Keratinocyte (primary cell): ENCODE measurements around the gene DENND2C. TPM values are rescaled to one million over a fixed set of nuclear protein-coding genes. Genes with fewer than 3 reads are reported as not detected.
A peak's percentile ranks its signal among the peaks of the same experiment; 100 is the strongest.

Experiments
- DNase-seq: peaks from one replicate; pipeline ENCODE4 v3.0.0-alpha.2; 2011; ENCODE audit warnings: low read depth, missing footprints, low spot score
- FAIRE-seq: peaks from 2 replicates; lab custom pipeline; 2011; peaks lifted over from hg19 to GRCh38; lab: Jason Lieb, UNC
- H2AFZ ChIP-seq: 2 replicates; pipeline ENCODE4 v1.6.0; 2012; ENCODE audit warnings: low read length, control low read depth, inconsistent platforms; ENCODE audit not compliant: control insufficient read depth
- H3K27ac ChIP-seq: 2 replicates; pipeline ENCODE4 v1.5.1; 2011; ENCODE audit warnings: low read length; ENCODE audit not compliant: control insufficient read depth, insufficient read depth
- H3K27me3 ChIP-seq: 3 replicates; pipeline ENCODE4 v1.6.0; 2011; ENCODE audit warnings: low read length; ENCODE audit not compliant: control insufficient read depth, insufficient read depth; ENCODE audit errors: extremely low read depth
- H3K36me3 ChIP-seq, 2 experiments: 2 replicates in 1 of 2; 3 replicates in 1 of 2; pipeline ENCODE4 v1.5.1; 2011; ENCODE audit warnings: low read length in 2 of 2, mild to moderate bottlenecking in 1 of 2; ENCODE audit not compliant: control insufficient read depth in 2 of 2, insufficient read depth in 2 of 2; ENCODE audit errors: extremely low read depth in 1 of 2
- H3K4me1 ChIP-seq: 3 replicates; pipeline ENCODE4 v1.5.1; 2011; ENCODE audit warnings: low read length; ENCODE audit not compliant: control insufficient read depth, insufficient read depth; ENCODE audit errors: extremely low read depth
- H3K4me2 ChIP-seq: 3 replicates; pipeline ENCODE4 v1.6.0; 2011; ENCODE audit warnings: low read depth, low read length; ENCODE audit not compliant: control insufficient read depth, insufficient read depth; ENCODE audit errors: extremely low read depth
- H3K4me3 ChIP-seq, 3 experiments: fragments of 200-600 bp in 1 of 3; sonication (generic) in 1 of 3; 2 replicates in 2 of 3; 3 replicates in 1 of 3; pipeline ENCODE4 v1.5.1; 2011 to 2016; ENCODE audit warnings: low read length in 3 of 3, mild to moderate bottlenecking in 3 of 3, control low read depth in 2 of 3, inconsistent platforms in 1 of 3, low read depth in 1 of 3, mixed read lengths in 1 of 3, mixed run types in 1 of 3, moderate library complexity in 1 of 3; ENCODE audit not compliant: control insufficient read depth in 2 of 3, insufficient read depth in 2 of 3; ENCODE audit errors: extremely low read depth in 1 of 3
- H3K79me2 ChIP-seq: 2 replicates; pipeline ENCODE4 v1.6.0; 2012; ENCODE audit warnings: low read length; ENCODE audit not compliant: control insufficient read depth, insufficient read depth
- H3K9ac ChIP-seq: 3 replicates; pipeline ENCODE4 v1.6.0; 2011; ENCODE audit warnings: low read length; ENCODE audit not compliant: control insufficient read depth, insufficient read depth; ENCODE audit errors: extremely low read depth
- H3K9me1 ChIP-seq: 3 replicates; pipeline ENCODE4 v1.6.0; 2011; ENCODE audit warnings: low read length; ENCODE audit not compliant: control insufficient read depth, insufficient read depth; ENCODE audit errors: extremely low read depth
- H3K9me3 ChIP-seq: 2 replicates; pipeline ENCODE4 v1.5.1; 2012; ENCODE audit warnings: low read depth, low read length; ENCODE audit not compliant: control insufficient read depth
- H4K20me1 ChIP-seq: 3 replicates; pipeline ENCODE4 v1.6.0; 2011; ENCODE audit warnings: low read length; ENCODE audit not compliant: control insufficient read depth, insufficient read depth; ENCODE audit errors: extremely low read depth
- EZH2 ChIP-seq: IDR thresholded peaks from one replicate; pipeline ENCODE4 v1.6.1; 2012; ENCODE audit warnings: inconsistent platforms, mild to moderate bottlenecking, low read length, moderate library complexity
- dilution Hi-C: fragments of 300-500 bp; cut with MboI; formaldehyde crosslinking; loops from one replicate; pipeline ENCODE4 v1.7.0; 2020; ENCODE audit warnings: low sequenced_read_pairs; ENCODE audit not compliant: extremely low pct_ligation_motif_present
- polyA plus RNA-seq, 5 experiments: library from polyadenylated mRNA; depleted of rRNA in 3 of 5; stranded (reverse) in 3 of 5; stranded (forward) in 1 of 5; unstranded in 1 of 5; fragments of >200 nt; gene quantifications; 1 replicate in 1 of 5; 2 replicates in 3 of 5; 3 replicates in 1 of 5; pipeline versions ENCODE4 v1.2.1 to v1.2.3, GENCODE V29; 2011 to 2012; ENCODE audit warnings: missing spikeins in 2 of 5, low read depth in 1 of 5, low replicate concordance in 1 of 5
- TF ChIP-seq, protein P1 (sequence below), 3 experiments: IDR thresholded peaks in 1 of 3; conservative IDR thresholded peaks in 1 of 3; optimal IDR thresholded peaks in 1 of 3; 2 replicates in 2 of 3; 3 replicates in 1 of 3; pipeline versions ENCODE3 to v1.5.1; 2011; ENCODE audit warnings: low read length in 3 of 3, mild to moderate bottlenecking in 3 of 3, moderate library complexity in 2 of 3, control low read depth in 1 of 3, inconsistent platforms in 1 of 3; ENCODE audit not compliant: insufficient read depth in 2 of 3; ENCODE audit errors: extremely low read depth in 1 of 3

Gene DENND2C
- polyA plus RNA-seq, 1 donor (not counting 4 experiments of a cell fraction or from before 2014, with no cell fraction given), result 9.5 TPM

DNA sequence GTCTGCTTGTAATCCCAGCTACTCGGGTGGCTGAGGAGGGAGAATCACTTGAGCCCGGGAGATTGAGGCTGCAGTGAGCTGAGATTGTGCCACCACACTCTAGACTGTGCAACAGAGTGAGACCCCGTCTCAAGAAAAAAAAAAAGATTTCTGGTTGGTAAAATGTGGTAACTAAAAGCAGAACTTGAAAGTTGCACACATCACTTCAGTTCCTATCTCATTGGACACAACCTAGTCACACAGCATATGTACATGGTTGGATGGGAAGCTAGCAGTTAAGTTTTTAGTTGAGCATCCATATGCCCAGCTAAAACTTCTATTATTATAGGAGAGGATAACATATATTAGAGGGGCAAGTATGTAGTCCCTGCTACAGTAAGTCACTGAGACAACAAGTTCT lies 110.5 kb downstream of the DENND2C start:
- Histone ChIP-seq H3K4me3 (no peak overlapping the region), H3K27ac (no peak overlapping the region), H2AFZ (no peak overlapping the region), H3K79me2 (no peaks in the 10 kb centered on the region), H3K9me1 (no peaks in the 10 kb centered on the region), H3K27me3 (no peaks in the 10 kb centered on the region), H3K9ac (no peak overlapping the region), H4K20me1 (no peaks in the 10 kb centered on the region), H3K4me2 (no peak overlapping the region), H3K9me3 (no peaks in the 10 kb centered on the region), H3K36me3 (no peaks in the 10 kb centered on the region), H3K4me1 (no peaks in the 10 kb centered on the region)
- FAIRE-seq (no peak), DNase-seq (no peak)
- dilution Hi-C loops, result no loop called here
- TF ChIP-seq, protein P1, sequence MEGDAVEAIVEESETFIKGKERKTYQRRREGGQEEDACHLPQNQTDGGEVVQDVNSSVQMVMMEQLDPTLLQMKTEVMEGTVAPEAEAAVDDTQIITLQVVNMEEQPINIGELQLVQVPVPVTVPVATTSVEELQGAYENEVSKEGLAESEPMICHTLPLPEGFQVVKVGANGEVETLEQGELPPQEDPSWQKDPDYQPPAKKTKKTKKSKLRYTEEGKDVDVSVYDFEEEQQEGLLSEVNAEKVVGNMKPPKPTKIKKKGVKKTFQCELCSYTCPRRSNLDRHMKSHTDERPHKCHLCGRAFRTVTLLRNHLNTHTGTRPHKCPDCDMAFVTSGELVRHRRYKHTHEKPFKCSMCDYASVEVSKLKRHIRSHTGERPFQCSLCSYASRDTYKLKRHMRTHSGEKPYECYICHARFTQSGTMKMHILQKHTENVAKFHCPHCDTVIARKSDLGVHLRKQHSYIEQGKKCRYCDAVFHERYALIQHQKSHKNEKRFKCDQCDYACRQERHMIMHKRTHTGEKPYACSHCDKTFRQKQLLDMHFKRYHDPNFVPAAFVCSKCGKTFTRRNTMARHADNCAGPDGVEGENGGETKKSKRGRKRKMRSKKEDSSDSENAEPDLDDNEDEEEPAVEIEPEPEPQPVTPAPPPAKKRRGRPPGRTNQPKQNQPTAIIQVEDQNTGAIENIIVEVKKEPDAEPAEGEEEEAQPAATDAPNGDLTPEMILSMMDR (optimal IDR thresholded peaks at IDR 0.05 in 1 of 3, IDR thresholded peaks at IDR 0.05 in 1 of 3, conservative IDR thresholded peaks at IDR 0.05 in 1 of 3; ENCODE audit: extremely low read depth in 1 of 3, insufficient read depth in 2 of 3, low read length in 3 of 3), result no peak
- TF ChIP-seq EZH2, result no peak

DNA sequence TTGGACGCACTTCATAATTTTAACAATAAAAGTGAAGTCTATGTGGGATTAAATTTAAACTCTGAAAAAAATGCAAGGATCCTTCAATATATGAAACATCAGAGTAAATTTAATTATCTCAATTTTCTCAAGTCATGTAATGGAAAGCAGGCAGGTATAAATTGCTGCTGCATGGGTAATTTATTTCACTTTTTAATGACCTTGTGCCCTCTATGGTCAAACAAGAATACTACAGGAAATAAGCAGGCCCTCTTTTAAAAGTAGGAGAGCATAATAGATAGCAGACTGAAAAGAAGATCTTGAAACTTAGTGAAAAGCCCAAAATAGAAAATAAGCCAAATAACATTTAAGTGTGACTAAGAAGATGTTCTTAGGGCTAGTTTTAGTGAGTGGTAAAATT lies 111.3 kb downstream of the DENND2C start:
- Histone ChIP-seq H3K79me2 (no peaks in the 10 kb centered on the region), H3K9me1 (no peaks in the 10 kb centered on the region), H3K9me3 (no peaks in the 10 kb centered on the region), H3K27me3 (no peaks in the 10 kb centered on the region), H3K4me1 (no peaks in the 10 kb centered on the region), H3K27ac (no peak overlapping the region), H2AFZ (no peak overlapping the region), H3K4me3 (no peak overlapping the region), H3K36me3 (no peaks in the 10 kb centered on the region), H3K4me2 (no peak overlapping the region), H3K9ac (no peak overlapping the region), H4K20me1 (no peaks in the 10 kb centered on the region)
- no peak for DNase-seq
- TF ChIP-seq, protein P1 (optimal IDR thresholded peaks at IDR 0.05 in 1 of 3, IDR thresholded peaks at IDR 0.05 in 1 of 3, conservative IDR thresholded peaks at IDR 0.05 in 1 of 3; ENCODE audit: extremely low read depth in 1 of 3, insufficient read depth in 2 of 3, low read length in 3 of 3), result peak in 1 of 3 experiments; percentile 23
- TF ChIP-seq EZH2, result no peak
- dilution Hi-C loops, result no loop called here
- no peak for FAIRE-seq
